HG03045 (cell line): Measurements from ENCODE around the gene KCNJ5.
A peak's percentile ranks its signal among the peaks of the same experiment; 100 is the strongest.

Source experiments
- ATAC-seq: cut with Tn5 transposase; IDR thresholded peaks from one replicate; pipeline ENCODE4 v1.9.1; 2021; ENCODE audit warnings: mild to moderate bottlenecking, moderate library complexity; ENCODE audit not compliant: unreplicated experiment

Gene KCNJ5

DNA sequence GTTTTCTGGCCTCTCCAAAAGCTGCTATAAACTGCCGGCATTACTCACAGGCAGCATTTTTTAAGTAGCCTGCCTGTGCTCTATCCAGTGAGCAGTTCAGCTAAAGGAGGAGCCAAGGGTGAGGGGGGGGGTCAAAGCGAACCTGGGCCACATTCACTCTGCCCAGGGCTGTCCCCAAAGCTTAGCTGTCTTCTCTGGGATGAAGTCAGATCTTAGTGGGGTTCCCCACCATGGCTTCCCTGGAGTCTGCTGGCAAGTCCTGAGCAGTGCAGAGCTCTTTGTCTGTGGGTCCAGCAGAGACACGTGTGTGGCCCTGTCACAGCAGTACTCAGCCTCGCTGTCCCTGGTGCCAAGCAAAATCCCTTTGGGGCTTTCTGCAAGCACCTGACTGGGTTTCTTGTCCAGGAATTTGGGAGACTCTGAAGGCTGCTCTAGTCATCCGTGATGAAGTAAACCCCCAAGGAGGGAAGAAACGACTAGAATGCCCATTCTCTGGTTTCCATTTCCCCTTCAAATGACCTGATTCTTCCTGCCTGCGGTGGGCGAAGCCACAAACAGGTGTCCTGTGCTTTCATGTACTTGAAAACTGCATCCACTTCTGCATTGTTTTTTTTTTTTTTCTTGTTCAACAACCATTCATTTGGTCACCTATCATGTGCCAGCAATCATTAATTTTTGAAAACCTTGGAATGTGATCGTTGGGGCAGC, 2.6 kb downstream of the KCNJ5 start:
- ATAC-seq, result no peak

DNA sequence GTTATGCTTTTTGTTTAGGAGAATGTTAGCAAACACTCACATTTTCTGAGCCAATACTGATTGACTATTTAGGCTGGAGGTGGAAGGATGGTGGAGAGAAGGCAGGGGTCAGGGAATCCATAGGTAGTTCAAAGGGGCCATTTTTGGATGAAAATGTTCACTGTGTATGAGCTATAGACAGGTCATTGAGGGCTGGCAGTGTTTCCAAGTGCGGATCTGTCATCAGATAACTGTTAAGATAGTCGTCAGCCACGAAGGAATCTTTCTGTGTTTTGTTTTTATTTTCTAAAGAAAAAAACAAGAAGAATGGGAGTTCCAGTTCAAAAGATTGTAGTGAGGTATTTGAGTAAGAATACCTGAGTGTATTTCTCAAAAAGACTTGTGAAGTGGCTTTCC, 3.1 kb downstream of the KCNJ5 start:
- no peak for ATAC-seq

DNA sequence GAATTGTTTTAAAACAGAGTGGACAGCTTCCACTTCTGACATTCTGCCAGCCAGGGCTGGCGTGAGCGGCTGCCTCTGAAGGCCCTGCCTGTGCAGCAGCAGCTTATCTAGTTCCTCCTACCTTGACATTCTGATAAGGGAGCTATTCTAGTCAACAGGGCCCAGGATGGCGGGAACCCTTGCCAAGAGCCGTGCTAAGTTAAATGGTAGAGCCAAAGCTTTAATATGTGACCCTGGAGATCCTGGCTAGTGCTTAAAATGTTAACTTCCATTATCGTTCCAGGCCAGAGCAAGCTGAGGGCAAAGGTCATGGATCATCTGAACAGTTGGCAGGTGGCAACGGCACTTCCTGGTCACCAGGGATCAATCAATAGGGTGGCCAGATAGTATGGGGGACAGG, 3.5 kb downstream of the KCNJ5 start:
- no peak for ATAC-seq

DNA sequence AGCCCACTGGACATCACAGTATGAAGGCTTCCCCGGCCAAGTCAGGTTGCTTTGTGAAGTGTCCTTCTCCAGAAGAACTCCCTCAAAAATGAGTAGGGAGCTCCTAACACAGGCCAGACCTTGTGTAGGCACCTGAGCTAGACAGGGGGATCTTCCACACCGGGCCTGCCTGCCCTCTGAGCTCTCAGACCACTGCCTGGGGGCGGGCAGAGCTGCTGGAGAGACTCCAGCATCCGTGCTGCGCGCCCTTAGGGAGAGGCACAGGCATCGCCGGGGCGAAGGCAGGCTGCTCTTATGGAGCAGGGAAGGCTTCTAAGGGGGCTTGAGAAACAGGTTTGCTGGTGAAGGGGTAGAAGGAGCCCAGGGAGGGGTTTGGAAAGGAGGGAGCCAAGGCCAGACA, 4.4 kb downstream of the KCNJ5 start:
- ATAC-seq, result no peak

DNA sequence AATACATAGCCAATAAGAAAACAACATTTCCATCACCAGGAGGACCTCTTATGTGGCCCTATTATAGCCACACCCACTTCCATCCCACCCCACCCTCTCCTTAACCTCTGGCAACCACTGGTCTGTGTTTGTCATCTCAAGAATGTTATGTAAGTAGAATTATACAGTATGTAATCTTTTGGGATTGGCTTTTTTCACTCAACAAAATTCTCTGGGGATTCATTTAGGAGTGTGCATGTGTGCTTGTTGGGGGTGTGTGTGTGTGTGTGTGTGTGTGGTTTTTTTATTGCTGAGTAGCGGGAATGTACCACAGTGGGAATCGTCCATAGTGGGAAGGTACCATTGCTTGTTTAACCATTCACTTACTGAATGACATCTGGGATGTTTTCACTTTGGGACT, 5.2 kb downstream of the KCNJ5 start:
- no peak for ATAC-seq

DNA sequence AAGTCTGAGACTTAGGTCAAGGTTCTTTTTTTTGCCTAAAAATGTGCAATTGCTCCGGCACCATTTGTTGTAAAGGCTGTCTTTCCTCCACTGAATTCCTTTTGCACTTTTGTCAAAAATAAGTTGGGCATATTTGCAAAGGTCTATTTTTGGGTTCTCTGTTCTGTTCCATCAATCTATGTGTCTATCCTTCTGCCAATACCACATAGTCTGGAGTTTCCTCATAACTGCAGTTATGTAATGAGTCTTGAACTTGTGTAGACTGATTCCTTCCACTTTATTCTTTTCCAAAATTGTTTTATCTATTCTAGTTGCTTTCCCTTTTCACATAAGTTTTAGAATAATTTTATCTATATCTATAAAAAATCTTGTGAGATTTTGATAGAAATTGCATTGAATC, 6.7 kb downstream of the KCNJ5 start:
- ATAC-seq, result no peak

DNA sequence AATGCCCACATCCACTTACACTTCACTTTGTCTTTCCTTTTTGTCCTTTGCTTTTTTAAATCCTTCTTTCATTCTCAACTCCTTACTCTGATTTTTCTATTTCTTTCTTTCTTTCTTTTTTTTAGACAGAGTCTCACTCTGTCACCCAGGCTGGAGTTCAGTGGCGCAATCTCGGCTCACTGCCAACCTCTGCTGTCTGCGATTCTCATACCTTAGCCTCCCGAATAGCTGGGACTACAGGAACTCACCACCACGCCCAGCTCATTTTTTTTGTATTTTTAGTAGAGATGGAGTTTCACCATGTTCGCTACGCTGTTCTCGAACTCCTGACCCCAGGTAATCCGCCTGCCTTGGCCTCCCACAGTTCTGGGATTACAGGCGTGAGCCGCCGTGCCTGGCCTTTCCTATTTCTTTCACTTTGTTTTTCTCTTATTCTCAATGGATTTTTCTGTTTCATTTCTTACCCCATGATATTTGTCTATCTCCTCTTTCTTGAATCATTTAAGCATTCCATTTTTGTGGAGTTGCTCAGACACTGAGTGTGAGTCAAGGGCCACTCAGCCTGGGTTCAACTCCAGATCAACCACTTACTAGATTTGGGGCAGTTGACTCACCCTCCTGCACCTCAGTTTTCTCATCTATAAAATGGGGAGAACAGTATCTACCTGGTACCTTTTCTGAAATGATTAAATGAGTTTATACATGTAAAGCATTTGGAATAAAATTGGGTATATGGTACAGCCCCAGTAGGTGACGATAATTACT, 7.6 kb downstream of the KCNJ5 start:
- no peak for ATAC-seq

DNA sequence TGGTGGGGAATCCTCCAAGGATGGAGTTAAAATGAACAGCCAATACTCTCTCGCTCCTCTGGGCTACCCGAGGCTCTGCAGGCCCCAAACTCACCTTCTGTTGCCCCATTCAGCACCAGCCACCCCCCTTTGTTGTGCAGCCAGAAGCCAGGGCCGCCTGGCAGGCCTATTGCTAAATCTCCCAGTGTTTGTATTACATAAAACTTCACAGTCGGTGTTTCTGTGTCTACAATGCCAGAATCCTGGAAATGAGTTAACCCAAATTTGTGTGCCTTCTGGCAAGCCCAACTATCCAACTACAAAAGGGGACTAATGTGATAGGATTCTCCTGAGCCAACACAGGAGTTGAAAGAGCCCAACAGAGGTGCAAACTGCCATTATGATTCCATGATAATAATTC, 9.3 kb downstream of the KCNJ5 start:
- no peak for ATAC-seq

DNA sequence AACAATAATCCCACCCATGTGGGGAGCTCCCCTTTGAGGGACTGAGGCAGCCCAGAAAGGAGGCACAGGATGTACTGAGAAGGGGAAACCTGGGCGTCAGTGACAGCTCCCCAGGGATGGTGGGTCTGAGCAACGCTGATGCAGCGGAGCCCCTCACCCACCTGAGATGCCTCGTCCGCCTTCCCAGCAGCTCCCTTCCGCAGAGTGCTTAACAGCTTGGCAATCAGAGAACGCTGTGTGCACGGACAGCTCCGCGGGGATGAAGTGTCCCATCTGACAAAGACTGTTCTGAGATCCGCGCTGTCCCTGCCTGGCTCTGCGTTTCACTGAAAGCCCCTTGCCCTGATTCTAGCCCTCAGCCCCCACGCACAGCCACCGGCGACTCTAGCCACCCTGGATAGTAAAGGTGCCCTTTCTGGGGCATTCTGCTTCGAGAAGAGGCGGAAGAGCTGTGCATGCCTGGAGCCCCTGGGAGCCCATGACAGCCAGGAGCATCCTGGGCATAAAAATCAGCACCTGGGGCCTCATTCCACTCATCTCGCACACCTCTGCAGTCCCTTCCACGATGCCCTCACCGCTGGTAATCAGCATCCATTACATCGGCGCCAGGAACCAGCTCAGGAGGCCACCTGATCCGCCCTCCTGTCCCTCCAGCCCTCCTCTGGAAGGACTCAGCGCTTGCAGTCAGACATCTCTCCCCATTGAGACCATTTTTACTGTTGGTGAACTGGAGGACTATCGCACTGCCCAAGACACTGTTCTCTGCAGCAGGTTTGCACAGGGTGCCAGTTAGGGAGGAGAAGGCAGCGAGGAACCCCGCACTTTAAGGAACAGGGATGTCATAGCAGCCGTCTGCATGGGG, 10.7 kb downstream of the KCNJ5 start:
- no peak for ATAC-seq

DNA sequence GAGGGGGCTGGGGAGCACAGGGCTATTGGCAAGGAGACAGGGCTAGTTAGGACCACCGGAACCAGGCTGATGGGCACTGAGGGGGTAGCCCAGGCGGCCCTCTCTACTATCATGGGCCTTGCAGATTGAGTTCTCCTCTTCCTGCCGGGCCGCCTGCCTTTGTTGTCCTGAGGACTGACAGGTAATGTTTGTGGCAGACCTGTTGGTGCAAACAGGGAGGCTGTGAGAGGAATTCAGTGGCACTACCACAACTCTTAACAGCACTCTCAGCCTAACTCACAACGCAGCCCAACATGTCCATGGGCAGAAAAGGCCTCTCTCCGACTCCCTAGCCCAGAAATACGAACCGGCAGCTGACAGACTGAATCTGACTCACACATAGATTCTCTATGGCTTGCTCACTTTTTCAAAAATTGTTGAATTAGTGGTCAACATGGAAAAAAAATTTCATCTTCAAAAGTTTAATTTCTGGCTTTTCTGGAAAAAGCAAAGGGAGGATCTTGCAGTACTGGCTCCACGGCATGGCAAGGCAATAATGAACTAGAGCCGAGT, 11.4 kb downstream of the KCNJ5 start:
- no peak for ATAC-seq

DNA sequence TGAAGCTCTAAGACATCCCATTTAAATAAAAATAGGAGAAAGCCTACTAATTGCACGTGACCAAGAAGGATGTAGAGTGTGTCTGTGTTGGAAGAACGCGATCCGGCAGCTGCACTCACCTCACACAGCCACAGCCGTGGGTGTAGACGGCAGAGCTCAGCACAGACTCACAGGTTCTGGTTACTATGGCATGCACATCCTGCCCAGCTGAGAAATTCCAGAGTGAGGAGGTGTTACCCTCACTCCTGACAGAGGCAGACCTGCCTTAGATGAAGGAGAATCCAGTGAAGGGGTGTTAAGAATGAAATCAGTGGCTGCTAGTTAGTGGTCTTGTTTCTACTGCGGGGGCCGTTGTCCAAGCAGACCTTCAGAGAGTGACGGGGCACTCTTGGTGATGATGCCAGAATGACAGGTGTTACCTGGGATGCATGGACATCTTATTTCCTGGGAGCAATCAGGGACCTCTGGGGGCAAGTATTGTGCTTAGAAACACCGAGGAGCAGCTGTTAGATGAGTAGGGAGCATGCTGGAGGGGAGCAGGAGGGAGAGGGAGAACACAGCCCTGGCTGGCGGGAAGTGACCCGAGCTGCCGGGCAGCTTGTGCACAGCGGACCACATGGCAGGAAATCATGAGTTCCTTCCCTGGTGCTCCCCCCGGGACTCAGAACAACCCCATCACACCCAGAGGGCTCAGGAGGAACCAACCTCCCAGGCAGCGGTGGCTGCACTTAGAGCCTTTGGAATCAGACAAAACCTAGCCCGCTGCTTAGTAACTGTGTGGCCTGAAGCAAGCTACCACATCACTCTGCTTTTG, 12.3 kb downstream of the KCNJ5 start:
- ATAC-seq, result no peak

DNA sequence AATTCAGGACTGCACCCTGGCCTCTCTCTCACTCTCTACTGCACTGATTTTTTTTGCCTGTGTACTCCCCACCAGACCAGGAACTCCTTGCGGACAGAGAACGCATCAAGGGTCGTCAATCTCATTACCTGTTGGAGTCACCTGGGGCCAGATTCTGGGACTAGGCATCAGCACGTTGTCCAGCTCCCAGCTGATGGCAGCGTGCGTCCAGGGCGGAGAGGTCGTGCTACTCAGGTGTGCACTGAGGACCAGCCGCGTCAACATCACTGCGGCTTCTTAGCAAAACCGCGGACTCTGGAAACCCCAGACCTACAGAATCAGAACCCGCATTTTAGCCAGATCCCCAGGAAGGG, 13.1 kb downstream of the KCNJ5 start:
- ATAC-seq, result no peak

DNA sequence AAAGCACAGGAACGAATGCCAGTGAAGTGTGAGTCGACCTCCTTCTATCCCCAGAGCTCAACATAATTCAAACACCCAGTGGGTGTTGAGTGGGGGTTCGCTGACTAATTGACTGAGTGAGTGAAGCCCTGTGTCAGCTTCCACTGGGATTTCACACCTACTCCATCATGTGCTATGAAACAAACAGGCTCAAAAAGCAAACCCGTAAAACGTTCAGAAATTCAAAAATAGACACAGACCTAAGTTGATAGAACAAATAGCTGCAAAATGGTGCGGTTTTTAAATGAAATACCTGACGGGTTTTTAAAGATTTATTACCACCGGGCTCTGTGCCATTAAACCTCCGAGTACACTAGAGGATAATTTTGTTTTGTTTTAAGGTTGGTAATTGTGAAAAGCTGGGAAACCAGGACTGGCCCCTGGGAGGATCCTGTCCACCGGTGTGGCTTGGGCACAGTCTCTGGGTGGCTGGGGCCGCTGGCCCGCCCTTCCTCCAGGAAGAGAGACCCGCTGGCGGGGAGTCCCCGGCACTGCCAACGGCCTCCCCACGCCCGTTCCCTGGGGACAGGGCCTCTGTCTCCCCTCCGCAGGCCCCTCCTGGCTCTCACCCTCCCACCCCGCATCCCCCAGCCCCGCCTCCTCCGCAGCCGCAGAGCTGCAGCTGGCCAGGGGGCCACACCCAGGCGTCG, 13.6 kb downstream of the KCNJ5 start:
- ATAC-seq, result peak; percentile 34

DNA sequence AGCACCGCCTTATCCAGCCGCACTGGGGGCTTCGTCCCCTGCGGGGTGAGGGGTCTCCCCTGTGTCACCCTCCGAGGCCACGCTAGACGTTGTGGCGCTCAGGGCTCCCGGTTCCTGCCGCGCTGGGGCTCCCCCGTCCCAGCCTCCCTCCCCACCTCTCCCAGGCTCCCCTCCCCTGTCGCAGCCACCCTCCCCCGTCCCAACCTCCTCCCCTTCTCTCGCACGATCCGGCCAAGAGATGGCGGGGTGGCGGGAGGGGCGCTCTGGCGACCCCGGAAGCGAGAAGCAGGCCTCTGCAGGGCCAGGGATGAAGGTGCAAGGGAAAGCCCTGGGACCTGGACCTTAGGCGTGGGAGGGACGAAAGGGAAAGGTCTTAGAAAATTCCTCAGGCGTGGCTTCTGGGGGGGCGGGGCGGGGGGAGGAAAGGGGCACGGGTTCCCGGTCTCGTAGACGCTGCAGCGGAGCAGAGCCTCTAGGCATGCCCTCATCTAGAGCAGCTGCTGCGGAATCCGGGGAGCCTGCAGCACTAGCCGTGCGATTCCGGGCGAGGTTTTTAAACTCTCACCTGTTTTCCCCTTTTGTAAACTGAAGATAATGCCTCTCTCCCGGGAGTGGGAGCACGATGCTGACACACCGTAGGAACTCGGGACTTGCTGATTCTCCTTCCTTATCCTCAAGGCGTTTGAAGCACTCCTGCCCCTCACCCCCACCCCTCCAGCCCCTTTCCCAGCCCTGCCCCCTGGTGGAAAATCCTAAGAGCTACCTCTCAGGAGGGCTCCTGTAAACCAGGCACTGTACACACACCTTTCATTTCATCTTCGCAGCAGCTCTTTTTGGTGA, 14.4 kb downstream of the KCNJ5 start:
- ATAC-seq, result peak; percentile 37

DNA sequence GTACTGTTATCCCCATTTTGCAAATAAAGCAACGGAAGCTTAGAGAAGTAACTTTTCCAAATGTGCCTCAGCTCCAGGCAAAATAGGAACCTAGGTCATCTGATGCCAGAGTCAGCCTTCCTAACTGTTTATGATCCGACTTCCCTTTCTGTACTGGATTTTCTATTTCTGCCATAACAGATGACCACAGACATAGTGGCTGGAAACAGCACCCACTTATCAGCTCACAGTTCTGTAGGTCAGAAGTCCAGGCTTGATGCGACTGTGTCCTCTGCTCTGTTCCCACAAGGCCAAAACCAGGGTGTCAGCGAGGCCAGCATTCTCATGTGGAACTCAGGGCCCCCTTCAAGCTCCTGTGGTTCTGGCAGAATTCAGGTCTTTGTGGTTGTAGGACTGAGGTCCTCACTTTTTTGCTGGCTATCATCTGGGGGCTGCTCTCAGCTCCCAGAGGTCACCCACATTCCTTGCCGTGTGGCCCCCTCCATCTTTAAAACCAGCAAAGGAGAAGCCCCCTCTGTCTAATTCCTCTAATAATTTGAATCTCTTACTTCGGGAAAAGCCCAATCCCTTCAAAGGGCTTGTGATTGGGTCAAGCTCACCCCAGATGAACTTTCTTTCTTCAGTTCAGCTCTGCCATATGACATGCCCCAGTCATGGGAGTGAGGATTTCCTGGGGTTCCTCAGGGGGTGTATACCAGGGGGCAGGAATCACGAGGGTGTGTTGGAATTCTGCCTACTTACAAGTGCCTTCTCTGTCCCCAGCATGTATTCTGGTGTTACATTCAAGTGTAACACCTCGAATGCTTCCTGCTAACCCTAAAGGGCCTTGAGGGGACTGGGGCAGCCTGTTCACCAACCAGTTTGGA, 15.3 kb downstream of the KCNJ5 start:
- no peak for ATAC-seq

DNA sequence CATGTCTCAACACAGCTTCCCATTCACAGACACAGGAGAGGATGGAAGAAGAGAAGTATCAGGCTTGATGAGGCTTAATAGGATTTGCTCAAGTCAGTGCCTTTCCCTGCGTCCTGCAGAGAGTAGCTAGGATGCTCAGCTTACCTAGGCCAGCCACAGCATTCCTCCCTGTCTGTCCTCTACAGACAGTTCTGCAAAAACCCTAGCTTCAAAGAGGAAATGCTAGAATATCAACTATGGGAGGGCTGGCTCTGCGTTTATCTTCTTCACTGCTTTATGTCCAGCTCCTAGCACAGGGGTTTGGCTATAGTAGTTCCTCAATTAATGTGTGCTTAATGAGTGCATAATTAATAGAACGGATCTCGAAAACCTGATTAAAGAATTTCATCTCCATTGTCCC, 16.4 kb downstream of the KCNJ5 start:
- ATAC-seq, result no peak

DNA sequence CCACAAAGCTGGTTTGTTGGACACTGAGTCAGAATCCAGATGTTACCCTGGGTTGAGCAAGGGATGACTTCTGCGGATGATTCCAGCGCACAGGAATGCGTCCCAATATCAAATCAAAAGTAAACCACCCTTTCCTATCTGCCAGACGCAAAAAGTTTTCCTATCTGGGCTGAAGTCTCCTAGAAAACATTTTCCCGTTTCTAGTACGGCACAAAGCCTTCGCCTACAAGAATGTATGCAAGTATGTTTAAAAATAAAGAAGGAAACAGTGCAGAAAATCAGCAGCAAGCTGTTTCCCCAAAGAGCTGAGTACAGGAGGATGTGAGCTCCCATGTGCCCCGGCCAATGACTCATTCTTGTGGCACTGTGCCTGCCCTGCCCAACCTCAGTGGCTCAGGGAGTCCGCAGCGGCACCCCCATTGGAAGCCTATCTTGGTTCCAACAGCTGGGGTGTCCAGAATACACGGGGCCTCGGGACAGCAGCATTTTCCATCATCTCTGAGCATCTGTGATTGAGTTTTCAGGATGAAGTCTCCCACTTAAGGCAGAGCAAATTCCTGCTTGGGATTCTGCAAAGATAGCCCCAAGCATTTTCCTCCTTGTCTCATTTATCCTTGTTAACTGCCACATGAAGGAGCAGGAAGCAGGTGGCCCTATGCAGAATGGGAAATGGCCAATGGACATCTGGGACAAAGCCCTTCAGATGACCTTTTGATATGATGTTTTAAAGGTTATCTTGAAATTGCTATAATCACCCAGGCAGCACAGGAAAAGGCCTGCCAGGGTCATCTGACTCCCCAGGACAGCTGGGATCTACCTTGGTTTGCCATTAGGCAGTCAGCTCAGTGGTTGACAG, 17.5 kb downstream of the KCNJ5 start:
- ATAC-seq, result no peak
